GM21381 (cell line): ENCODE measurements around the gene ATG16L2.
"Not testable (repeated sequence)": the region's sequence is repeated elsewhere in the genome, so short reads cannot be mapped to it uniquely, and the experiment has no call there.

Experiments
- ATAC-seq: cut with Tn5 transposase; IDR thresholded peaks from one replicate; pipeline ENCODE4 v1.9.1; 2021; ENCODE audit warnings: mild to moderate bottlenecking, moderate library complexity; ENCODE audit not compliant: unreplicated experiment

ATG16L2 gene

GRCh38 chr11:72841397-72841796, 27.2 kb downstream of the ATG16L2 start:
- ATAC-seq: no peak

GRCh38 chr11:72842126-72842525, 27.9 kb downstream of the ATG16L2 start:
- no peak for ATAC-seq

GRCh38 chr11:72842653-72843330, 28.6 kb downstream of the ATG16L2 start:
- no peak for ATAC-seq

- ATAC-seq: no peak
These were observed 30.1 kb downstream of the ATG16L2 start for GRCh38 chr11:72844356-72844755.

GRCh38 chr11:72848846-72849466, 34.7 kb downstream of the ATG16L2 start:
- ATAC-seq: no peak

GRCh38 chr11:72850832-72851231, 36.6 kb downstream of the ATG16L2 start:
- no peak for ATAC-seq

GRCh38 chr11:72851726-72852125, 37.5 kb downstream of the ATG16L2 start:
- no peak for ATAC-seq

- ATAC-seq: no peak
These were observed 41.9 kb downstream of the ATG16L2 start for GRCh38 chr11:72856065-72856464.

GRCh38 chr11:72856551-72857345, 42.5 kb downstream of the ATG16L2 start:
- no peak for ATAC-seq

- ATAC-seq: not testable (repeated sequence)
These were observed 44.1 kb downstream of the ATG16L2 start for GRCh38 chr11:72858267-72858666.

GRCh38 chr11:72859126-72859525, 44.9 kb downstream of the ATG16L2 start:
- no peak for ATAC-seq

- no peak for ATAC-seq
These were observed 45.8 kb downstream of the ATG16L2 start for GRCh38 chr11:72860010-72860409.

GRCh38 chr11:72860592-72860991, 46.4 kb downstream of the ATG16L2 start:
- no peak for ATAC-seq

GRCh38 chr11:72863091-72863490, 48.9 kb downstream of the ATG16L2 start:
- no peak for ATAC-seq

GRCh38 chr11:72863916-72864315, 49.7 kb downstream of the ATG16L2 start:
- ATAC-seq: no peak

- no peak for ATAC-seq
These were observed 50.8 kb downstream of the ATG16L2 start for GRCh38 chr11:72864702-72865655.

- ATAC-seq: no peak
These were observed 53.8 kb downstream of the ATG16L2 start for GRCh38 chr11:72867970-72868369.

- ATAC-seq: no peak
These were observed 55.6 kb downstream of the ATG16L2 start for GRCh38 chr11:72869831-72870230.

- ATAC-seq: no peak
These were observed 56.9 kb downstream of the ATG16L2 start for GRCh38 chr11:72871119-72871518.

GRCh38 chr11:72872012-72872411, 57.8 kb downstream of the ATG16L2 start:
- no peak for ATAC-seq

GRCh38 chr11:72875736-72876135, 61.5 kb downstream of the ATG16L2 start:
- ATAC-seq: no peak
